ENCODE results near the gene RFNG. TPM values are rescaled to one million over a fixed set of nuclear protein-coding genes. Genes with fewer than 3 reads are reported as not detected.

The RFNG gene
- total RNA-seq, 6 donors from 2014 or later: 25.0 to 101 (median 37.5) TPM

DNA sequence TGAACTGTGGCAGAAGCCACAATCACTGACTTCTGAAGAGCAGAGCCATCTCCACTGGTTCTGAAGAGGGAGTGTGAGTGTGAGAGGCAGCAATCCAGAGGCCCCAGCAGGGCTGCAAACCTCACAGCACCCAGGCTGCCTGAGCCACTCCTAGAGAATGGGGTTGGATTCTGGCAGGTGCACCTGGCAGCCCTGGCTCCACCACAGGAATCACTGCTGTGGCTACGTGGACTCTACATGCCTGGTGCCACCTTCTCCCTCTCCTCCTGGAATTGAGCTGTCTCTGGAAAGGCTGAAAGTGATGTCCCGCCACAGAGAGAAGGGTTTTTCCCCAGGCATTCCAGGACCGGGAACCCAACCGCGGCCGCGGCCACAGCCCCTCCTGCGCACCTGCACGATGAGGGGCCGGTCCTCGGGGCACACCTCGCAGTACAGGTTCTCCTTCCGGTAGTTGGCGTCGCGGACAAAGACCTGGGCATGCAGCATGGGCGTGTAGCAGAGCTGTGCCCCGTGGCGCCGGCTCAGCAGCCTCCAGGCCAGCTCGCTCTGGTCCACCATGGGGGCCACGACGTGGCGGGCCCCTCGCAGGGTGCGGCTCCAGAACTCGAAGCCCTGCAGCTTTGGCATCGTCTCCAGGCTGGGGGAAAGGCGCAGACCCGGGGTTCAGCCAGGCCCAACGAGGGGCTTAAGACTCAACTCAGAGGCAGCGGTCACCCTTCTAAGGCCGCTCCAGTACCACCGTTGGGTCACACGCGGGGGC is 13.0 kb upstream of the RFNG start:
- TF ChIP-seq EP300 (IDR thresholded peaks at IDR 0.05) (no peak), POLR2AphosphoS5 (IDR thresholded peaks at IDR 0.05) (no peak), POLR2A (IDR thresholded peaks at IDR 0.05) (no peak)
- TF ChIP-seq, protein P1, sequence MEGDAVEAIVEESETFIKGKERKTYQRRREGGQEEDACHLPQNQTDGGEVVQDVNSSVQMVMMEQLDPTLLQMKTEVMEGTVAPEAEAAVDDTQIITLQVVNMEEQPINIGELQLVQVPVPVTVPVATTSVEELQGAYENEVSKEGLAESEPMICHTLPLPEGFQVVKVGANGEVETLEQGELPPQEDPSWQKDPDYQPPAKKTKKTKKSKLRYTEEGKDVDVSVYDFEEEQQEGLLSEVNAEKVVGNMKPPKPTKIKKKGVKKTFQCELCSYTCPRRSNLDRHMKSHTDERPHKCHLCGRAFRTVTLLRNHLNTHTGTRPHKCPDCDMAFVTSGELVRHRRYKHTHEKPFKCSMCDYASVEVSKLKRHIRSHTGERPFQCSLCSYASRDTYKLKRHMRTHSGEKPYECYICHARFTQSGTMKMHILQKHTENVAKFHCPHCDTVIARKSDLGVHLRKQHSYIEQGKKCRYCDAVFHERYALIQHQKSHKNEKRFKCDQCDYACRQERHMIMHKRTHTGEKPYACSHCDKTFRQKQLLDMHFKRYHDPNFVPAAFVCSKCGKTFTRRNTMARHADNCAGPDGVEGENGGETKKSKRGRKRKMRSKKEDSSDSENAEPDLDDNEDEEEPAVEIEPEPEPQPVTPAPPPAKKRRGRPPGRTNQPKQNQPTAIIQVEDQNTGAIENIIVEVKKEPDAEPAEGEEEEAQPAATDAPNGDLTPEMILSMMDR (IDR thresholded peaks at IDR 0.05): no peak
- peak overlapping the region; percentile 70 to 92 (median 80) for H3K27ac ChIP-seq
- H3K27me3 ChIP-seq: no peaks in the 10 kb centered on the region
- DNase-seq: peak in 1 of 2 donors; percentile 81
- peak in 1 of 2 donors; percentile 44 for ATAC-seq (ENCODE audit: low FRiP score in 2 of 2)
- H3K36me3 ChIP-seq: peaks cover 7 to 47% (median 35%) of the 10 kb centered on the region in 4 donors
- H3K9me3 ChIP-seq: no peaks in the 10 kb centered on the region
- peaks cover 22 to 34% (median 22%) of the 10 kb centered on the region in 4 donors for H3K4me1 ChIP-seq
- peak overlapping the region; percentile 63 to 99 (median 77) for H3K4me3 ChIP-seq
- 29 to 40% methylated on average over 17 to 21 of the region's 36 CpGs for WGBS, 2 donors

DNA sequence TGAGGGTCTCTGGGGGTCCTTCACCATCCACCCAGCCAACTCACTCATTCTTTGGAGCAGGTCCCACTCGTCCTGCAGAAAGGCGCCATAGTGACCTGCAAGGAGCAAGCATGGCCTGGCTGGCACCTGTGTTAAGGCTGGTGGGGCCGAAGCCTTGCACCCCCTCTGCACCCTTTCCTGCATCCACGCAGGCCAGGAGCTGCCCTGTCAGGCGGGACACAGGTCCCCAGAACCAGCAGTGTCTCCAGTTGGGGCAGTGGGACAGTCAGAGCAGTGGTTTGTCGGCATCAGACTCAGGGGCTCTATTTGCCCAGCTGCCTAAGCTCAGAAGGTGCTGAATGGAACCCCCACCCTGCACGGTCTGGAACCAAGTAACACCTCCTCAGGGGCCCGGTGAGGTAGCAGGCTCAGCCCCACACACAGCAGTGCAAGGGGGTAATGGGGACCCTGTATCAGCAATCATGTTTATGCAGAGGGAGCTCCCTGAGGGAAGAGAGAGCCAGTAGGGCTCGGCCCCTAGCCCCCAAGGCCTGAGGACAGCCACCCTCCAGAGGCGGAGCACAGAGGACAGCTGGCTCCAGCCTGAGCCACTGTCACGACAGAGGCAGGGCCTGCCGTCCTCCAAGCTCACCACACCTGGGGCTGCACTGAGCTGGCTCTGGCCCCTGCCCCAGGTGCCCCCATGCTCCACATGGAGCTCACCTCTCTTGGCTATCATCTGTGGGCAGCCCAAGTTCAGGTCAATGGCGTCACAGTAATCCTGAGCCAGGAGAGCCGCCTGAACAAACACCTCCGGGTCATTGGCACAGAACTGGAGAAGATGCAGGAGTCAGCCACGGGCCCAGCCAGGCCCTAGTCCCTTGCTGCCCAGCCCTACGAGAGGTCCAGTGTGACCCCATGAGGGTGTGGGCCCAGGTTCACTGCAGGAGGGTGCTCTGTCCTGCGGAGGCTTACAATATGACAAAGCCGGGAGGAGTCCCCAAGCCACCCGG is 12.1 kb upstream of the RFNG start:
- H3K36me3 ChIP-seq: peaks cover 7 to 56% (median 43%) of the 10 kb centered on the region in 4 donors
- no peak overlapping the region for H3K27ac ChIP-seq
- peaks cover 22 to 34% (median 22%) of the 10 kb centered on the region in 4 donors for H3K4me1 ChIP-seq
- TF ChIP-seq POLR2AphosphoS5 (IDR thresholded peaks at IDR 0.05) (no peak), EP300 (IDR thresholded peaks at IDR 0.05) (no peak), POLR2A (IDR thresholded peaks at IDR 0.05) (no peak)
- TF ChIP-seq, protein P1 (IDR thresholded peaks at IDR 0.05): no peak
- ATAC-seq (ENCODE audit: low FRiP score in 2 of 2) (no peak), DNase-seq (no peak)
- 86 to 91% methylated on average over 6 to 19 of the region's 20 CpGs for WGBS, 2 donors
- H3K4me3 ChIP-seq: peak overlapping the region in 1 of 4 donors; percentile 99
- no peaks in the 10 kb centered on the region for H3K9me3 ChIP-seq
- H3K27me3 ChIP-seq: no peaks in the 10 kb centered on the region

DNA sequence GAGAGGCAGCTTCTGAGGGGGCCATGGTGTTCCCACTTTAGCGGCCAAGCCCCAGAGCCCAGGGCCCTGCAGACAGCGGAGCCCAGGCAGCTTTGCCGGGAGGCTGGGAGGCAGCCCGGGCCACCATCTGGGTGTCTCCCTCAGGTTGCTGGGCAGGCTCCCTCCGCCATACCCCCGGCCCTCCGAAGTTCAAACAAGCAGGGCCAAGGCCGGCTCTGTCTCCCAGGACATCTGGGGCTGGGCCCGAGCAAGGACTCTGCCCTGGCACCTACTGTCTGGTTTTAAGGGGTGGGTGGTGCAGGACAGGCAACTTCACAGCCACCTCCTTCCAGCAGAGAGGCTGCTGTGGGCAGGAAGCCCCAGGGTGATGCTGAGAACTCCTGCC is 11.4 kb upstream of the RFNG start:
- Histone ChIP-seq H3K36me3 (peaks cover 7 to 63% (median 50%) of the 10 kb centered on the region in 4 donors), H3K9me3 (no peaks in the 10 kb centered on the region), H3K27me3 (no peaks in the 10 kb centered on the region), H3K4me1 (peaks cover 22 to 34% (median 22%) of the 10 kb centered on the region in 4 donors), H3K4me3 (no peak overlapping the region), H3K27ac (no peak overlapping the region)
- DNase-seq (peak in 1 of 2 donors; percentile 73), ATAC-seq (ENCODE audit: low FRiP score in 2 of 2) (no peak)
- WGBS, 2 donors: 84 to 100% methylated on average over 1 to 9 of the region's 9 CpGs
- TF ChIP-seq POLR2A (IDR thresholded peaks at IDR 0.05): no peak
- TF ChIP-seq POLR2AphosphoS5 (IDR thresholded peaks at IDR 0.05): no peak
- TF ChIP-seq, protein P1 (IDR thresholded peaks at IDR 0.05): no peak
- TF ChIP-seq EP300 (IDR thresholded peaks at IDR 0.05): no peak

DNA sequence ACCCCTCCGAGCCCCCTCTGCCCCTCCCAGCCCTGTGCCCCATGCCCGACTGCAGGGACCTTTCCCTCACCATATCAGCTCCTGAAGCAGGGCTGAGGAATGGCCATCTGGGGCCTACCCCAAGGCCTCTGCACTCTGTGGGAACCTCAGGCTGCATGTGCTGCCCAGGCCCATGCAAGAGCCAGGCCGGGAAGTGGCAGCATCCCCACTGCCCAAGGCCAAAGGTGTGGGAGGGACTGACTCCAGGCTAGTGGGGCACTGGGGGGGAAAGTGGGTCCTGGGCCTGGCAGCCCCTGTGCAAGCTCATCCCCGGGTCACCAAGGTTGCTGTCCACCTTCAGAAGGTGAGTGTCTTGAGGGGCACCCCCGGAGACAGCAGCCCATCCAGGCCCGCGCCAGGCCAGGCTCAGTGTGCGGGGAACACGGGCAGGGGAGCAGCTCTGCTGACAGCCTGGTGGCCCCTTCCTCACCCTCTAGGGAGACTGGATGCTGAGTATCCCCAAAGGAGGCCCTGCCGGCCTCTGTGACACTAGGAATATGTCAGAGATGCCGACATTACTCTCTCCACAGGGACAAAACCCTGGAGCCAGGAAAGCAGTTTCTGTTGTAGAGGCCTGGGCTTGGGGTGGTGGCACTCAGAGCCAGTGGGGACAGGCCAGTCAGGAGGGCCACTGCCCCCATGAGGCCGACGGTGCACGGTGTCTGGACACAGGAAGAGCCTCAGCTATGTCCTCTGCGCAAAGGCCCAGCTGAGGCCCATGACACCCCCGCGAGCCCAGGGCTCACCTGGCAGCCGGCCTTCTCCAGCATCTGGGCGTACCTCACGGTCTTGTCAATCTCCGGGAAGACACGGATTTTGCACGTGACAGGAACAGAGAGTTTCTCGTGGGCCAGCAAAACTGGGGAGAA is 10.7 kb upstream of the RFNG start:
- 83 to 89% methylated on average over 5 to 21 of the region's 24 CpGs for WGBS, 2 donors
- H3K4me3 ChIP-seq: no peak overlapping the region
- ATAC-seq (ENCODE audit: low FRiP score in 2 of 2) (no peak), DNase-seq (peak in 1 of 2 donors; percentile 76)
- peaks cover 22 to 34% (median 22%) of the 10 kb centered on the region in 4 donors for H3K4me1 ChIP-seq
- no peaks in the 10 kb centered on the region for H3K27me3 ChIP-seq
- peaks cover 7 to 70% (median 56%) of the 10 kb centered on the region in 4 donors for H3K36me3 ChIP-seq
- H3K27ac ChIP-seq: no peak overlapping the region
- no peaks in the 10 kb centered on the region for H3K9me3 ChIP-seq
- TF ChIP-seq, protein P1 (IDR thresholded peaks at IDR 0.05): no peak
- no peak for TF ChIP-seq EP300 (IDR thresholded peaks at IDR 0.05)
- no peak for TF ChIP-seq POLR2AphosphoS5 (IDR thresholded peaks at IDR 0.05)
- no peak for TF ChIP-seq POLR2A (IDR thresholded peaks at IDR 0.05)
